CD4-positive, alpha-beta T cell treated with Interleukin-21 for 1 hour (primary cell): Measurements from ENCODE around the gene TNS1.

ENCODE experiments used
- DNase-seq: peaks from one replicate; pipeline ENCODE4 v3.0.0-alpha.2; 2020

The TNS1 gene

GRCh38 chr2:217753460-217754200, 249.2 kb downstream of the TNS1 start:
- DNase-seq, result no peak

- no peak for DNase-seq
Measured at GRCh38 chr2:217752714-217753459, 249.9 kb downstream of the TNS1 start.

GRCh38 chr2:217751952-217752351, 250.8 kb downstream of the TNS1 start:
- no peak for DNase-seq

- no peak for DNase-seq
Measured at GRCh38 chr2:217751192-217751591, 251.6 kb downstream of the TNS1 start.
